Ishikawa (cell line): ENCODE measurements around the gene KCNQ5.

Experiments
- CEBPB ChIP-seq: IDR thresholded peaks from 2 replicates; pipeline ENCODE4 v1.6.1; 2012
- CREB1 ChIP-seq: IDR thresholded peaks from 2 replicates; pipeline ENCODE4 v1.6.1; 2012; ENCODE audit warnings: low read depth
- EGR1 ChIP-seq: IDR thresholded peaks from 2 replicates; pipeline ENCODE4 v1.6.1; 2012
- EP300 ChIP-seq: IDR thresholded peaks from 2 replicates; pipeline ENCODE4 v1.6.1; 2012; ENCODE audit warnings: borderline replicate concordance
- FOXM1 ChIP-seq: IDR thresholded peaks from 2 replicates; pipeline ENCODE4 v1.6.1; 2012; ENCODE audit warnings: low read depth, borderline replicate concordance
- NFIC ChIP-seq: IDR thresholded peaks from 2 replicates; pipeline ENCODE4 v1.6.1; 2012
- RAD21 ChIP-seq: IDR thresholded peaks from 2 replicates; pipeline ENCODE4 v1.6.1; 2012; ENCODE audit warnings: low read depth
- REST ChIP-seq: IDR thresholded peaks from 2 replicates; pipeline ENCODE4 v1.6.1; 2012; ENCODE audit warnings: low read depth, mild to moderate bottlenecking
- TAF1 ChIP-seq: IDR thresholded peaks from 2 replicates; pipeline ENCODE4 v1.6.1; 2012; ENCODE audit warnings: low read depth, mild to moderate bottlenecking
- TCF12 ChIP-seq: IDR thresholded peaks from 2 replicates; pipeline ENCODE4 v1.6.1; 2012; ENCODE audit warnings: low read depth
- TEAD4 ChIP-seq: IDR thresholded peaks from 2 replicates; pipeline ENCODE4 v1.6.1; 2012
- USF1 ChIP-seq: IDR thresholded peaks from 2 replicates; pipeline ENCODE4 v1.6.1; 2012
- YY1 ChIP-seq: IDR thresholded peaks from 2 replicates; pipeline ENCODE4 v1.6.1; 2012; ENCODE audit warnings: low read depth
- ZBTB7A ChIP-seq: IDR thresholded peaks from 2 replicates; pipeline ENCODE4 v1.6.1; 2012; ENCODE audit warnings: low read depth
- TF ChIP-seq, protein P1 (sequence below): IDR thresholded peaks from 2 replicates; pipeline ENCODE4 v1.6.1; 2012

Gene KCNQ5

DNA sequence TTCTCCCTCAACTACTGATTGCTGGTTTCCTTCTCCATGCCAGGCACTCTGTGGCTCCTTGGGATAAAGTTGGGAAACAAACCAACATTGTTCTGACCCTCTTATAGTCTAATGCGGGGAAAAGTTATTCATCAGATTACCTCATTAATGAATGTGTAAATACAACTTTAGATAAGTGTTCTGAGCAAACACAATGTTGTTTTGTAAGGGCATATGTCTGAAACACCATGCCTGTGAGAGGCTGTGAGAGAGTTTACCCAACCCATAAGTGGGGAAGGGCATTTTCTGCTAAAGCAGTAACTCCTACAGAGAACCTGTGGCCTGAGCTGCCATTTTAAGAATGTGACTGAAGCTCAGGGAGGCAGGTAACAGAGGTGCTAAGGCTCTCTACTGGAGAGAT lies 319.9 kb downstream of the KCNQ5 start:
- TF ChIP-seq ZBTB7A: no peak
- no peak for TF ChIP-seq CREB1
- no peak for TF ChIP-seq EP300
- no peak for TF ChIP-seq EGR1
- TF ChIP-seq NFIC: no peak
- no peak for TF ChIP-seq YY1
- no peak for TF ChIP-seq CEBPB
- TF ChIP-seq TAF1: no peak
- no peak for TF ChIP-seq TCF12
- TF ChIP-seq FOXM1: no peak
- TF ChIP-seq USF1: no peak
- TF ChIP-seq, protein P1, sequence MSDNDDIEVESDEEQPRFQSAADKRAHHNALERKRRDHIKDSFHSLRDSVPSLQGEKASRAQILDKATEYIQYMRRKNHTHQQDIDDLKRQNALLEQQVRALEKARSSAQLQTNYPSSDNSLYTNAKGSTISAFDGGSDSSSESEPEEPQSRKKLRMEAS: no peak
- no peak for TF ChIP-seq RAD21
- TF ChIP-seq REST: no peak
- TF ChIP-seq TEAD4: no peak

DNA sequence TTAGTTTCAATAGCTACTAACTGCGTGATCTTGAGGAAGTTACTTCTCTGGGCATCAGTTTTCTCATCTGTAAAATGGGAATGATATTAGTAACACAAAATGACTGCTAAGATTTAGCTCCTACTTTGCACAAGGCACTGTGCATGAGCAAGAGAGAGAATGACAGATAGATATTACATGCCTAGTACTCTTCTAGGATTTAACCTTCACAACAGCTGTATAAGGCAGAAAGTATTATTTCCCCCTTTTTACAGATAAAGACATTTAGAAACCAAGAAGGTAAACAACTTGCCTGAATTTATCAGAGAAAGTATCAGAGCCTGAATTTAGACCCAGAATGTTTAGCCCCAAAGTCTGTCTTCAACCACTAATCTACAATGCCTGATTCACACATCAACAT lies 321.8 kb downstream of the KCNQ5 start:
- no peak for TF ChIP-seq REST
- no peak for TF ChIP-seq NFIC
- no peak for TF ChIP-seq TEAD4
- no peak for TF ChIP-seq CREB1
- no peak for TF ChIP-seq CEBPB
- TF ChIP-seq YY1: no peak
- TF ChIP-seq FOXM1: no peak
- no peak for TF ChIP-seq EGR1

DNA sequence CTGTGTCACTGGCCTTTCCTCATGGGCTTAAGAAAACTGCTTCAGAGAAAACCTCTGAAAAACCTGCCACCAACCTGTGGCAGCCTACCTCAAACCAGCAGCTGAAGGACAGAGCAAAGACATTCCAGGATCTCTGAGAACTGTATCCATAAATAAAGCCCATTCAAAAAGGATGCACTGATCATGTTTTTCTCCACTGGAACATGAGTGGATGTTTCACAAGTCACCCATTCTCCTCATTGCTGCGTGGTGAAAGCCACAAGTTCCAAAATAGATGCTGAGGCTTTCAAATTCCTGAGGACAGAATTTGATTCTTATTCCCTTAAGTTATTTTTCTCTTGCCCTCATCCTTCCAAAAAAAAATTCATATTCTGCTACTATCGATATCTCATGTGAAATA lies 322.8 kb downstream of the KCNQ5 start:
- no peak for TF ChIP-seq CEBPB

DNA sequence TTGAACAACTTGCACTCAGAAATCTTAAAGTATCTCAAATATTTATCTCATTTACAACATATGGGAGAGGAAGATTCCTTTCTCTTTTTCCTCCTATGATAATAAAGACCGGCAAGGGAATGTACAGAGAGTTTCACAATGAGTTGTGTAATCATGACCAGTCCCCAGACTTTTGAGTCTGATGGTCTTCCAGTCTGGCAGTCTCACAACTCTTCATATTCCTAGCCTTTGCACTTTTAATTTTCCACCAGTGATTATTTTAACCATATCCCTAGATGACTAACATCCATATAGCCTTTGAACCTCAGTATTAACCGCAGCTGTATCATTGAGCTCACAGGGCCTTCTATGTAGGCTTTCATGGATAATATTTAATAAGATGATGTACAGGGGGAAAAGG lies 324.9 kb downstream of the KCNQ5 start:
- TF ChIP-seq CREB1 (no peak), TEAD4 (no peak), USF1 (no peak), NFIC (no peak), ZBTB7A (no peak), EGR1 (no peak), RAD21 (no peak), REST (no peak), YY1 (no peak)
- TF ChIP-seq, protein P1: no peak

DNA sequence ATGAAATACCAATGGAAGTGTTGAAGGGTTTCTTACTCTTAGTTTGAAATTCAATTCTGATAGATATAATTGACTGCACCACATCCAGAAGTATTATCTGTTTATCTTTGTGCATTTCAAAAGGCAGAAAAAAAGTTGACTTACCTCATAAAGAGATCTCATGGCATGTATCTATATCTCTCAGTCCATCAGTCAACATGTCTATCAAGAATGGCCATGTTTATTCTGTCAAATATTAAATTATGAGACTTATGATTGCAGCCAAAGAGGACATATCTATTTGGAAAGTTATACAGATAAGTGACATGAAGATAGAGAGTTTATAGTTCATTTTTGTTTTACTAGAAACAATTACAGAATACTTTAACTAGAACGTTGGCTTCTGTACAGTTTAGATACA lies 325.7 kb downstream of the KCNQ5 start:
- TF ChIP-seq ZBTB7A (no peak), CREB1 (no peak), USF1 (no peak), EP300 (no peak), FOXM1 (no peak), TEAD4 (no peak), RAD21 (no peak), NFIC (no peak), EGR1 (no peak), TCF12 (no peak), YY1 (no peak), TAF1 (no peak), CEBPB (no peak), REST (no peak)
- TF ChIP-seq, protein P1: no peak
